Epidermal melanocyte (primary cell): ENCODE data around the gene ELMO1.

Experiments
- DNase-seq: peaks from one replicate; pipeline ENCODE4 v3.0.0; 2011; ENCODE audit warnings: low spot score; ENCODE audit not compliant: insufficient read length

ELMO1 gene

GRCh38 chr7:37467002-37467401, 18.3 kb upstream of the ELMO1 start:
- no peak for DNase-seq

- DNase-seq: no peak
Measured at GRCh38 chr7:37462138-37462537, 13.5 kb upstream of the ELMO1 start.

- no peak for DNase-seq
Measured at GRCh38 chr7:37455081-37455480, 6.4 kb upstream of the ELMO1 start.

- DNase-seq: no peak
Measured at GRCh38 chr7:37452346-37452745, 3.7 kb upstream of the ELMO1 start.

GRCh38 chr7:37450035-37450434, 1.4 kb upstream of the ELMO1 start:
- DNase-seq: no peak

- DNase-seq: no peak
Measured at GRCh38 chr7:37449621-37450020, 957 bp upstream of the ELMO1 start.

- no peak for DNase-seq
Measured at GRCh38 chr7:37448011-37448635, 541 bp downstream of the ELMO1 start.

GRCh38 chr7:37446371-37446770, 2.3 kb downstream of the ELMO1 start:
- no peak for DNase-seq

GRCh38 chr7:37445790-37446189, 2.9 kb downstream of the ELMO1 start:
- DNase-seq: no peak

GRCh38 chr7:37445064-37445723, 3.5 kb downstream of the ELMO1 start:
- no peak for DNase-seq

GRCh38 chr7:37443627-37444026, 5.0 kb downstream of the ELMO1 start:
- DNase-seq: no peak

- DNase-seq: no peak
Measured at GRCh38 chr7:37442268-37442667, 6.4 kb downstream of the ELMO1 start.

- no peak for DNase-seq
Measured at GRCh38 chr7:37441816-37442215, 6.8 kb downstream of the ELMO1 start.

- DNase-seq: no peak
Measured at GRCh38 chr7:37441386-37441760, 7.3 kb downstream of the ELMO1 start.

GRCh38 chr7:37440738-37441385, 7.8 kb downstream of the ELMO1 start:
- no peak for DNase-seq

GRCh38 chr7:37439653-37440026, 9.0 kb downstream of the ELMO1 start:
- no peak for DNase-seq

GRCh38 chr7:37438906-37439652, 9.6 kb downstream of the ELMO1 start:
- no peak for DNase-seq

- no peak for DNase-seq
Measured at GRCh38 chr7:37435156-37435855, 13.4 kb downstream of the ELMO1 start.

- no peak for DNase-seq
Measured at GRCh38 chr7:37434529-37434928, 14.1 kb downstream of the ELMO1 start.

- no peak for DNase-seq
Measured at GRCh38 chr7:37433166-37433565, 15.5 kb downstream of the ELMO1 start.

GRCh38 chr7:37432281-37432920, 16.3 kb downstream of the ELMO1 start:
- no peak for DNase-seq
